Endometrial microvascular endothelial cells (primary cell): ENCODE measurements around the gene CIROP. TPM values are rescaled to one million over a fixed set of nuclear protein-coding genes. Genes with fewer than 3 reads are reported as not detected.

Source experiments
- in situ Hi-C: cut with HindIII; loops from 2 replicates; pipeline ENCODE4 v1.10.0; 2017; ENCODE audit warnings: low sequenced_read_pairs, low pct_unique_long_range_greater_than_20kb; ENCODE audit errors: inconsistent ontology term
- total RNA-seq: library from RNA; depleted of rRNA; stranded (reverse); fragments of >200 nt; gene quantifications from one replicate; pipeline ENCODE4 v1.2.3, GENCODE V29; 2015; ENCODE audit errors: inconsistent ontology term

CIROP gene
- total RNA-seq, 1 donor from 2014 or later = not detected

GRCh38 chr14:23058654-23059504 is 45.9 kb downstream of the CIROP start:
- in situ Hi-C loops = no loop called here

GRCh38 chr14:23057757-23058653 is 46.8 kb downstream of the CIROP start:
- in situ Hi-C loops = no loop called here

GRCh38 chr14:23056956-23057756 is 47.6 kb downstream of the CIROP start, which contains the start of gene CDH24:
CDH24 (minus strand) TSS chr14:23057520; CDS start chr14:23055733, 1,787 bp downstream.
- in situ Hi-C loops = no loop called here

- in situ Hi-C loops = no loop called here
Observed at GRCh38 chr14:23056145-23056955, 48.4 kb downstream of the CIROP start.

GRCh38 chr14:23055621-23056144 is 49.1 kb downstream of the CIROP start:
- in situ Hi-C loops = no loop called here

GRCh38 chr14:23055147-23055550 is 49.6 kb downstream of the CIROP start:
- in situ Hi-C loops = no loop called here

GRCh38 chr14:23054000-23054811 is 50.6 kb downstream of the CIROP start:
- in situ Hi-C loops = no loop called here

- in situ Hi-C loops = no loop called here
Observed at GRCh38 chr14:23053426-23053825, 51.4 kb downstream of the CIROP start.

GRCh38 chr14:23052671-23053070 is 52.1 kb downstream of the CIROP start:
- in situ Hi-C loops = no loop called here

GRCh38 chr14:23052182-23052623 is 52.6 kb downstream of the CIROP start:
- in situ Hi-C loops = no loop called here

- in situ Hi-C loops = no loop called here
Observed at GRCh38 chr14:23051141-23052057, 53.4 kb downstream of the CIROP start.

Other genes starting within 250 kb of the CIROP start
- gene LRP10, start 233.2 kb downstream of the CIROP start, total RNA-seq = 136 TPM
- gene REM2, start 221.8 kb downstream of the CIROP start, total RNA-seq = not detected
- 112 TPM for gene RBM23, start 185.8 kb downstream of the CIROP start, total RNA-seq
- gene PRMT5, start 175.6 kb downstream of the CIROP start, total RNA-seq = 91.2 TPM
- 72.8 TPM for gene HAUS4, start 147.9 kb downstream of the CIROP start, total RNA-seq
- gene AJUBA, start 122.4 kb downstream of the CIROP start, total RNA-seq = 62.3 TPM
- 7.4 TPM for gene C14orf93, start 94.8 kb downstream of the CIROP start, total RNA-seq
- gene PSMB5, start 70.1 kb downstream of the CIROP start, total RNA-seq = 352 TPM
- not detected for gene PSMB11, start 62.8 kb downstream of the CIROP start, total RNA-seq
- 17.2 TPM for gene CDH24, start 47.5 kb downstream of the CIROP start, total RNA-seq
- gene ACIN1, start 9.9 kb downstream of the CIROP start, total RNA-seq = 75.6 TPM
- 51.6 TPM for gene C14orf119, start 9.5 kb downstream of the CIROP start, total RNA-seq
- not detected for gene CEBPE, start 14.3 kb upstream of the CIROP start, total RNA-seq
- 0.37 TPM for gene SLC7A8, start 78.7 kb upstream of the CIROP start, total RNA-seq
- not detected for gene RNF212B, start 132.9 kb upstream of the CIROP start, total RNA-seq
- 8.3 TPM for gene HOMEZ, start 181.1 kb upstream of the CIROP start, total RNA-seq
- gene PPP1R3E, start 197.9 kb upstream of the CIROP start, total RNA-seq = 1.5 TPM
- 13.2 TPM for gene BCL2L2, start 201.8 kb upstream of the CIROP start, total RNA-seq
- 69.4 TPM for gene PABPN1, start 216.5 kb upstream of the CIROP start, total RNA-seq
- 0.09 TPM for gene SLC22A17, start 247.9 kb upstream of the CIROP start, total RNA-seq